ENCODE measurements around the gene DNAJC1.

DNAJC1 gene

DNA sequence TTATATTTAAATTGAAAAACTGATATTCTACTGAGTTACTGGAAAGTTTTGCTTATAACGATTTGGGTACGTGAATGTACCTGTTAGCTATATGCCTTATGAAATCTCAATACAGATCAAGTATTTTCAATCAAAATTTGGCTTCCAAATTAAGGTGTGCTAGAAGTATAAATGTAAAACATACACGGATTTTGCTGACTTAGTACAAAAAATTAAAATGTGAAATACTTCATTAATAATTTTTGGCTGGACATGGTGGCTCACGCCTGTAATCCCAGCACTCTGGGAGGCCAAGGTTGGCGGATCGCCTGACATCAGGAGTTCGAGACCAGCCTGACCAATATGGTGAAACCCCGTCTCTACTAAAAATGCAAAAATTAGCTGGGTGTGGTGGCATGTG, 11.7 kb downstream of the DNAJC1 start:
- TF ChIP-seq, protein P1, sequence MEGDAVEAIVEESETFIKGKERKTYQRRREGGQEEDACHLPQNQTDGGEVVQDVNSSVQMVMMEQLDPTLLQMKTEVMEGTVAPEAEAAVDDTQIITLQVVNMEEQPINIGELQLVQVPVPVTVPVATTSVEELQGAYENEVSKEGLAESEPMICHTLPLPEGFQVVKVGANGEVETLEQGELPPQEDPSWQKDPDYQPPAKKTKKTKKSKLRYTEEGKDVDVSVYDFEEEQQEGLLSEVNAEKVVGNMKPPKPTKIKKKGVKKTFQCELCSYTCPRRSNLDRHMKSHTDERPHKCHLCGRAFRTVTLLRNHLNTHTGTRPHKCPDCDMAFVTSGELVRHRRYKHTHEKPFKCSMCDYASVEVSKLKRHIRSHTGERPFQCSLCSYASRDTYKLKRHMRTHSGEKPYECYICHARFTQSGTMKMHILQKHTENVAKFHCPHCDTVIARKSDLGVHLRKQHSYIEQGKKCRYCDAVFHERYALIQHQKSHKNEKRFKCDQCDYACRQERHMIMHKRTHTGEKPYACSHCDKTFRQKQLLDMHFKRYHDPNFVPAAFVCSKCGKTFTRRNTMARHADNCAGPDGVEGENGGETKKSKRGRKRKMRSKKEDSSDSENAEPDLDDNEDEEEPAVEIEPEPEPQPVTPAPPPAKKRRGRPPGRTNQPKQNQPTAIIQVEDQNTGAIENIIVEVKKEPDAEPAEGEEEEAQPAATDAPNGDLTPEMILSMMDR (IDR thresholded peaks at IDR 0.05; ENCODE audit: insufficient read depth, low read length, poor library complexity, severe bottlenecking) = no peak
- Histone ChIP-seq H3K4me3 (replicated peaks; ENCODE audit: low read depth, low read length) (no peak overlapping the region), H3K27me3 (replicated peaks; ENCODE audit: control insufficient read depth, insufficient read depth, low read length) (no peaks in the 10 kb centered on the region), H3K36me3 (ENCODE audit: control insufficient read depth, insufficient read depth, low read length) (no peaks in the 10 kb centered on the region)
- no peak for DNase-seq (ENCODE audit: extremely low read depth, insufficient read length)

DNA sequence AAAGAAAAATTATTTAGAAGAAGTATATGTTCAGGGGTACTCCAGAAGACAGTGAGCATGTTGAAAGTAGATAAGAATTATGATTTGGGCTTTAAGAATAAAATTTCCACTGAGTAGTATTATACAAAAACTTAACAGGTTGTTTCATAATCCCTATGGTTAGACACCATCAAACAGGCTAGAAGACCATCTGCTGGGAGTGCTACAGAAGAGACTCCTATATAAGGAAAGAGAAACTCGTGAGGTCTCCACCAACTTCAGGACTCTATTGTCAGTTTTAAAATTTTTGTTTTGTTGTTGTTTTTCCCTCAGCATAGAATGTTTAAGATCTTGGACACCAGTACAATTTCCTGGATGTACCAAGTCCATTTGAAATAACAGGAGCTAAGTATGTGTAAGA, 13.1 kb downstream of the DNAJC1 start:
- no peak for DNase-seq (ENCODE audit: extremely low read depth, insufficient read length)
- TF ChIP-seq, protein P1 (IDR thresholded peaks at IDR 0.05; ENCODE audit: insufficient read depth, low read length, poor library complexity, severe bottlenecking) = no peak
- no peaks in the 10 kb centered on the region for H3K36me3 ChIP-seq (ENCODE audit: control insufficient read depth, insufficient read depth, low read length)
- no peak overlapping the region for H3K4me3 ChIP-seq (replicated peaks; ENCODE audit: low read depth, low read length)
- no peaks in the 10 kb centered on the region for H3K27me3 ChIP-seq (replicated peaks; ENCODE audit: control insufficient read depth, insufficient read depth, low read length)

DNA sequence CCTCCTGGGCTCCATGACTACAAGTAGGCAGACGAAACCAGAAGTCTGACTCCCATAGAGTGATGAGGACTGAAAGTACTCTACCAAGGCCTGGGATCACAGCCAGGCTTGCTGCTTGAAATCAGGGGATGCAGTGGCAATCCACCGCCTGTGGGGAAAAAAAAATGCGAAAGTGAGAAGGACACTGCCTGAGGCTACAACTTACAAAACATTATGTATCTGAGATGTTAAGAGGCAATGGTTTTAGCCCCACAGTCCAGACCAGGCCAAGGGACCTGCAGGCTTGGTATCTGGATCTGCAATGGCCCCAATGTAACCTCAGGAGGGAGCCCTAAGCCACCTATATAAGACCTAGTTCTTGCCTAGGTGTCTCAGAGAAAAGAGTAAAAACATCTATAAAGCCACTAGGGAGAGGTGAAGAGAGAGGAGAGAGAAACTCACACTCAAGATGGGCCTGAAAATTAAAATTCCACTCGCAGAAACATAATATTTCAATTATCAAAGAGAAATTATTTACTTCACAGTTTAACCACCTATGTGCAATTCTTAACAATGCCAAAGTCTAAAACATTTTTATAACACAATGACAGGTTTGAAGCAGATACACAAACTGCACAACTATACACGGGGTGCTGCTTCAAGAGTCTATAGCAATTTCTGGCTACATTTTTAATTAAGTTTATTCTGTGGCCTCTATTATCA, 13.9 kb downstream of the DNAJC1 start:
- Histone ChIP-seq H3K4me3 (replicated peaks; ENCODE audit: low read depth, low read length) (no peak overlapping the region), H3K36me3 (ENCODE audit: control insufficient read depth, insufficient read depth, low read length) (no peaks in the 10 kb centered on the region), H3K27me3 (replicated peaks; ENCODE audit: control insufficient read depth, insufficient read depth, low read length) (no peaks in the 10 kb centered on the region)
- DNase-seq (ENCODE audit: extremely low read depth, insufficient read length) = peak; percentile 9
- TF ChIP-seq, protein P1 (IDR thresholded peaks at IDR 0.05; ENCODE audit: insufficient read depth, low read length, poor library complexity, severe bottlenecking) = peak; percentile 69

DNA sequence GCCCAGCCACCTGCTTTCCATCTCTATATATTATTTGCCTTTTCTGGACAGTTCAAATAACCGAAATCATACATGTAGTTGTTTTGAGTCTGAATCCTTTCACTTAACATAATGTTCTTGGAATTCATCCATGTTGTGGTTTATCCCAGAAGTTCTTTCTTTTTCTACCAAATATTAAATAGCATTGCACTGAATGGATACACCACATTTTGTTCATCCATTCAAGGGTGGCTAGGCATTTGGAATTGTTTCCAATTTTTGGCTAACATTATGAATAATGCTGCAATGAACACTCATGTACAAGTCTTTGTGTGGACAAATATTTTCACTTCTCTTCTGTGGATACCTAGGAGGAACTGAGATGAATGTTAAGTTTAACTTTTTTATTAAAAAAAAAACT, 18.0 kb downstream of the DNAJC1 start:
- TF ChIP-seq, protein P1 (IDR thresholded peaks at IDR 0.05; ENCODE audit: insufficient read depth, low read length, poor library complexity, severe bottlenecking) = no peak
- no peak for DNase-seq (ENCODE audit: extremely low read depth, insufficient read length)
- H3K27me3 ChIP-seq (replicated peaks; ENCODE audit: control insufficient read depth, insufficient read depth, low read length) = no peaks in the 10 kb centered on the region
- H3K36me3 ChIP-seq (ENCODE audit: control insufficient read depth, insufficient read depth, low read length) = no peaks in the 10 kb centered on the region
- H3K4me3 ChIP-seq (replicated peaks; ENCODE audit: low read depth, low read length) = no peak overlapping the region

DNA sequence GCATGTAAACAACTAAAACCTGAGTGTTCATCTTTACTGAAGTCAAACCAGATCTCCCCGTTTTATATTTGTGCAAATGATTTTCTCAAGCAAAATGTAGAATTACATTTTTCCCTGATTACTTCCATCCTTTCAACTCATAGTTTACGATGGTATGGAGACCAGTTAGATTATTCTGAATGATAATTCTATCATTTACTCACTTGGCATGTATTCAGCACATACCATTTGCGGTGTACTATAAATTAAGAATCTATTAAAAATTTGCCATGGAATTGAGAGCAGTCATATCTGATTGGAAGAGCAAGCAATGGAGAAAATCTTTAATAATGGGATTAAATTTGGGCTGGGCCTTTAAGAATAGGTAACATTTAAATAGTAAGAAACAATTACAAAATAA, 22.4 kb downstream of the DNAJC1 start:
- no peaks in the 10 kb centered on the region for H3K27me3 ChIP-seq (replicated peaks; ENCODE audit: control insufficient read depth, insufficient read depth, low read length)
- TF ChIP-seq, protein P1 (IDR thresholded peaks at IDR 0.05; ENCODE audit: insufficient read depth, low read length, poor library complexity, severe bottlenecking) = no peak

DNA sequence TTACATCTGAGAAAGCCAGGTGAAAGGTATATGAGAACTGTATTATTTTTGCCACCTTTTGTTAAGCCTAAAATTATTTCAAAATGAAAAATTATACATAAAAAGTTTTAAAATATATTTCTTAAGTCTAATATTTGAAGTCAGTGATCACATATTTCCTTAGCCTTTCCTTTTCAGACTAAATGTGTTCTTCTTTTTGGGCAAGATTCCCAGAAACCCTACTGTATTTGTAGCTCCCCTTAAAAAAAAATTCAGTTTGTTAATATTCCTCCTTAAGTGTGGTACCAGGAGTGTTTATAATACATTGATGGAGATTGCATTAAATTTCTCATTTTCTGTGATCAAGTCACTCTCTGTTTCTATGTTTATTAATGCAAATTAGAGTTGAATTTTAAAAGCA, 22.8 kb downstream of the DNAJC1 start:
- H3K27me3 ChIP-seq (replicated peaks; ENCODE audit: control insufficient read depth, insufficient read depth, low read length) = no peaks in the 10 kb centered on the region
- H3K36me3 ChIP-seq (ENCODE audit: control insufficient read depth, insufficient read depth, low read length) = no peaks in the 10 kb centered on the region
- TF ChIP-seq, protein P1 (IDR thresholded peaks at IDR 0.05; ENCODE audit: insufficient read depth, low read length, poor library complexity, severe bottlenecking) = no peak
- H3K4me3 ChIP-seq (replicated peaks; ENCODE audit: low read depth, low read length) = no peak overlapping the region
- no peak for DNase-seq (ENCODE audit: extremely low read depth, insufficient read length)

More for the DNA sequence above, 22.4 kb downstream of the DNAJC1 start:
- Histone ChIP-seq H3K4me3 (replicated peaks; ENCODE audit: low read depth, low read length) (no peak overlapping the region), H3K36me3 (ENCODE audit: control insufficient read depth, insufficient read depth, low read length) (no peaks in the 10 kb centered on the region)
- no peak for DNase-seq (ENCODE audit: extremely low read depth, insufficient read length)

Measured in GM06990 (cell line).